KMS-11 (cell line): ENCODE results near the gene AGPS.
"Not testable (repeated sequence)": the region's sequence is repeated elsewhere in the genome, so short reads cannot be mapped to it uniquely, and the experiment has no call there.

Experiments
- H2AFZ ChIP-seq: fragments of 200-600 bp; sonication (generic); 2 replicates; pipeline ENCODE4 v1.6.1; 2016; ENCODE audit warnings: antibody characterized with exemption, mixed run types, low read depth
- H3K27ac ChIP-seq: fragments of 200-600 bp; sonication (generic); 2 replicates; pipeline ENCODE4 v1.6.1; 2016; ENCODE audit warnings: mild to moderate bottlenecking, mixed run types
- H3K27me3 ChIP-seq: fragments of 200-600 bp; sonication (generic); 2 replicates; pipeline ENCODE4 v1.6.1; 2017; ENCODE audit warnings: mild to moderate bottlenecking, low read depth, mixed run types, moderate library complexity; ENCODE audit not compliant: insufficient read depth
- H3K36me3 ChIP-seq: fragments of 200-600 bp; sonication (generic); 2 replicates; pipeline ENCODE4 v1.6.1; 2017; ENCODE audit warnings: mild to moderate bottlenecking, mixed run types; ENCODE audit not compliant: insufficient read depth
- H3K4me1 ChIP-seq: fragments of 200-600 bp; sonication (generic); 2 replicates; pipeline ENCODE4 v1.6.1; 2016; ENCODE audit warnings: mild to moderate bottlenecking, low read depth, mixed run types; ENCODE audit not compliant: poor library complexity, severe bottlenecking
- H3K4me2 ChIP-seq: fragments of 200-600 bp; sonication (generic); 2 replicates; pipeline ENCODE4 v1.7.0; 2016; ENCODE audit warnings: mild to moderate bottlenecking, mixed run types
- H3K4me3 ChIP-seq: fragments of 200-600 bp; sonication (generic); IDR thresholded peaks from 2 replicates; pipeline ENCODE4 v1.6.1; 2017; ENCODE audit warnings: low read depth, low read length, mixed read lengths; ENCODE audit not compliant: insufficient read depth
- H3K79me2 ChIP-seq: fragments of 200-600 bp; sonication (generic); 2 replicates; pipeline ENCODE4 v1.6.1; 2016; ENCODE audit warnings: low read depth, mixed run types; ENCODE audit not compliant: insufficient read depth
- H3K9ac ChIP-seq: fragments of 200-600 bp; sonication (generic); 2 replicates; pipeline ENCODE4 v1.6.1; 2016; ENCODE audit warnings: mild to moderate bottlenecking, mixed run types
- H4K20me1 ChIP-seq: fragments of 200-600 bp; sonication (generic); 2 replicates; pipeline ENCODE4 v1.6.1; 2016; ENCODE audit warnings: mild to moderate bottlenecking, mixed run types; ENCODE audit not compliant: insufficient read depth
- CTCF ChIP-seq: fragments of 200-600 bp; sonication (generic); conservative IDR thresholded peaks from 2 replicates; pipeline ENCODE4 v1.6.1; 2017; ENCODE audit warnings: low read depth, mild to moderate bottlenecking, antibody characterized with exemption, low read length, moderate library complexity, mixed read lengths

AGPS gene

GRCh38 chr2:177362499-177362898 is 30.1 kb upstream of the AGPS start:
- Histone ChIP-seq H3K27me3 (no peaks in the 10 kb centered on the region), H3K9ac (no peak overlapping the region), H3K4me3 (no peak overlapping the region), H2AFZ (no peak overlapping the region), H3K79me2 (no peaks in the 10 kb centered on the region), H3K4me2 (no peak overlapping the region), H3K4me1 (no peaks in the 10 kb centered on the region), H3K27ac (no peak overlapping the region), H3K36me3 (no peaks in the 10 kb centered on the region), H4K20me1 (no peaks in the 10 kb centered on the region)
- TF ChIP-seq CTCF = no peak

- H3K79me2 ChIP-seq = no peaks in the 10 kb centered on the region
Measured at GRCh38 chr2:177363332-177363731, 29.2 kb upstream of the AGPS start.

GRCh38 chr2:177365764-177366163 is 26.8 kb upstream of the AGPS start:
- not testable (repeated sequence) for H3K4me2 ChIP-seq, H3K27me3 ChIP-seq, H3K9ac ChIP-seq, H3K27ac ChIP-seq, H3K4me3 ChIP-seq, H3K4me1 ChIP-seq, H3K36me3 ChIP-seq, H2AFZ ChIP-seq, H3K79me2 ChIP-seq, H4K20me1 ChIP-seq

More at GRCh38 chr2:177363332-177363731, 29.2 kb upstream of the AGPS start:
- Histone ChIP-seq H3K4me2 (no peak overlapping the region), H3K9ac (no peak overlapping the region), H3K4me1 (no peaks in the 10 kb centered on the region), H3K27ac (no peak overlapping the region), H3K4me3 (no peak overlapping the region), H3K27me3 (no peaks in the 10 kb centered on the region), H3K36me3 (no peaks in the 10 kb centered on the region), H2AFZ (no peak overlapping the region), H4K20me1 (no peaks in the 10 kb centered on the region)
- no peak for TF ChIP-seq CTCF

GRCh38 chr2:177368023-177368422 is 24.6 kb upstream of the AGPS start:
- not testable (repeated sequence) for H3K9ac ChIP-seq, H3K36me3 ChIP-seq, H3K4me3 ChIP-seq, H3K4me1 ChIP-seq, H2AFZ ChIP-seq, H3K4me2 ChIP-seq, H3K27me3 ChIP-seq, H4K20me1 ChIP-seq, H3K79me2 ChIP-seq, H3K27ac ChIP-seq

- no peak overlapping the region for H3K27ac ChIP-seq
- no peaks in the 10 kb centered on the region for H4K20me1 ChIP-seq
- no peak overlapping the region for H3K4me3 ChIP-seq
- no peak overlapping the region for H2AFZ ChIP-seq
- no peaks in the 10 kb centered on the region for H3K27me3 ChIP-seq
- no peaks in the 10 kb centered on the region for H3K4me1 ChIP-seq
- no peaks in the 10 kb centered on the region; the same call in 1 of the 2 replicates for H3K36me3 ChIP-seq
- TF ChIP-seq CTCF = no peak
- H3K4me2 ChIP-seq = no peak overlapping the region
- H3K9ac ChIP-seq = no peak overlapping the region
- no peaks in the 10 kb centered on the region for H3K79me2 ChIP-seq
Measured at GRCh38 chr2:177379354-177379753, 13.2 kb upstream of the AGPS start.
